HepG2 (cell line): ENCODE measurements around the gene AK6. TPM values are rescaled to one million over a fixed set of nuclear protein-coding genes. Genes with fewer than 3 reads are reported as not detected.

ENCODE experiments used
- ATAC-seq: fragments of 200-7000 bp; cut with Tn5 transposase; 3 replicates; pipeline ENCODE4 v1.9.1; 2020; ENCODE audit warnings: mild to moderate bottlenecking, moderate library complexity
- BruUV-seq: library from RNA; stranded (reverse); fragments of 400-500 nt; replicated peaks from 2 replicates; lab custom pipeline; 2021; lab: Mats Ljungman, UMichigan
- CTCF ChIA-PET: fragments of 300-600 bp; formaldehyde crosslinking; extraction: SDS; loops from one replicate; lab custom pipeline; 2021; ENCODE audit warnings: low total read pairs, inconsistent platforms, low intra/inter-chr PET ratio; lab: Yijun Ruan, JAX
- POLR2A ChIA-PET: fragments of 350-600 bp; sonication (Branson Sonifier 250); formaldehyde crosslinking; loops from one replicate; lab custom pipeline; 2020; ENCODE audit warnings: antibody characterized with exemption, inconsistent platforms; lab: Yijun Ruan, JAX
- DNase-seq: peaks from one replicate; pipeline ENCODE4 v3.0.0-alpha.2; 2015; ENCODE audit warnings: low spot score
- FAIRE-seq: peaks from 3 replicates; lab custom pipeline; 2011; peaks lifted over from hg19 to GRCh38; lab: Jason Lieb, UNC
- H2AFZ ChIP-seq: one replicate; pipeline ENCODE4 v1.6.1; 2011; ENCODE audit warnings: low read length, inconsistent platforms
- H3K27ac ChIP-seq: fragments of 300-600 bp; 3 replicates; pipeline ENCODE4 v1.8.0; 2011; ENCODE audit warnings: mixed run types, mild to moderate bottlenecking, mixed read lengths, low read length, inconsistent platforms; ENCODE audit not compliant: insufficient read depth; ENCODE audit errors: extremely low read length
- H3K27me3 ChIP-seq, 2 experiments: fragments of 200-600 bp in 1 of 2; 2 replicates in 1 of 2; 3 replicates in 1 of 2; pipeline versions ENCODE4 v1.6.0 to v1.8.0; 2011; ENCODE audit warnings: low read length in 2 of 2, mild to moderate bottlenecking in 2 of 2, moderate library complexity in 2 of 2, inconsistent platforms in 1 of 2; ENCODE audit not compliant: insufficient read depth in 2 of 2, control insufficient read depth in 1 of 2
- H3K36me3 ChIP-seq, 2 experiments: fragments of 200-600 bp in 1 of 2; replicated peaks in 1 of 2; 2 replicates in 1 of 2; 3 replicates in 1 of 2; pipeline versions ENCODE4 v1.5.1 to v1.8.0; 2011; ENCODE audit warnings: low read length in 2 of 2, inconsistent platforms in 1 of 2; ENCODE audit not compliant: insufficient read depth in 2 of 2, control insufficient read depth in 1 of 2
- H3K4me1 ChIP-seq: 2 replicates; pipeline ENCODE4 v1.5.1; 2012; ENCODE audit warnings: low read length, inconsistent platforms; ENCODE audit not compliant: insufficient read depth
- H3K4me2 ChIP-seq: 2 replicates; pipeline ENCODE4 v1.6.0; 2011; ENCODE audit warnings: low read depth, low read length, inconsistent platforms
- H3K4me3 ChIP-seq, 3 experiments: fragments of 200-600 bp in 1 of 3; sonication (generic), shearing (Covaris generic) in 1 of 3; replicated peaks in 1 of 3; 2 replicates each; pipeline ENCODE4 v1.5.1; 2011 to 2016; ENCODE audit warnings: low read length in 3 of 3, inconsistent platforms in 2 of 3, low read depth in 2 of 3, mild to moderate bottlenecking in 2 of 3, control low read depth in 1 of 3, mixed read lengths in 1 of 3; ENCODE audit not compliant: insufficient read depth in 1 of 3
- H3K79me2 ChIP-seq: one replicate; pipeline ENCODE4 v1.6.1; 2011; ENCODE audit warnings: low read length, inconsistent platforms; ENCODE audit not compliant: insufficient read depth
- H3K9ac ChIP-seq: 2 replicates; pipeline ENCODE4 v1.6.0; 2011; ENCODE audit warnings: mild to moderate bottlenecking, low read depth, low read length, inconsistent platforms; ENCODE audit not compliant: insufficient read depth
- H3K9me3 ChIP-seq: 2 replicates; pipeline ENCODE4 v1.5.1; 2012; ENCODE audit warnings: mild to moderate bottlenecking, low read length
- H4K20me1 ChIP-seq: 2 replicates; pipeline ENCODE4 v1.6.0; 2011; ENCODE audit warnings: inconsistent platforms, mild to moderate bottlenecking, low read length, moderate library complexity; ENCODE audit not compliant: insufficient read depth
- MXI1 ChIP-seq: IDR thresholded peaks from 3 replicates; pipeline ENCODE4 v1.6.1; 2012; ENCODE audit warnings: low read depth, low read length, inconsistent platforms, borderline replicate concordance
- SMC3 ChIP-seq: IDR thresholded peaks from 2 replicates; pipeline ENCODE4 v1.6.1; 2011; ENCODE audit warnings: low read length, improper control_type of control experiment
- ZNF264 ChIP-seq: sonication (generic); formaldehyde crosslinking; IDR thresholded peaks from 2 replicates; pipeline ENCODE4 v1.4.0; 2020; ENCODE audit warnings: missing genetic modification reagents
- ZNF350 ChIP-seq: sonication (generic); formaldehyde crosslinking; IDR thresholded peaks from 2 replicates; pipeline ENCODE4 v1.4.0; 2020; ENCODE audit warnings: mild to moderate bottlenecking, low read depth, missing genetic modification reagents, borderline replicate concordance
- ZNF512 ChIP-seq: sonication (generic); formaldehyde crosslinking; IDR thresholded peaks from 2 replicates; pipeline ENCODE4 v1.4.0; 2020; ENCODE audit warnings: mild to moderate bottlenecking, missing genetic modification reagents
- WGBS: methylation state at CpG from one replicate; pipeline ENCODE4 v1.1.6; 2017; ENCODE audit warnings: low lambda C conversion rate; 5-methylcytosine and 5-hydroxymethylcytosine counted together
- in situ Hi-C: cut with HindIII; loops from 2 replicates; pipeline ENCODE4 v1.10.0; 2017; ENCODE audit warnings: low pct_unique_long_range_greater_than_20kb; ENCODE audit not compliant: extremely low pct_ligation_motif_present
- intact Hi-C: fragments of 100-400 bp; cut with micrococcal nuclease; formaldehyde crosslinking; loops from one replicate; pipeline ENCODE4 v1.10.0; 2022; ENCODE audit not compliant: unreplicated experiment
- polyA plus RNA-seq, 8 experiments: library from polyadenylated mRNA; depleted of rRNA in 3 of 8; stranded (reverse) in 7 of 8; unstranded in 1 of 8; fragments of >200 nt; fragmentation: Illumina TruSeq in 4 of 8; extraction: Trizol in 4 of 8; gene quantifications; 2 replicates each; pipeline versions ENCODE4 v1.2.1 to v1.2.3, GENCODE V29; 2011 to 2016; ENCODE audit warnings: low read depth in 4 of 8, missing spikeins in 1 of 8, mixed read lengths in 1 of 8; ENCODE audit not compliant: insufficient read depth in 1 of 8
- total RNA-seq, 5 experiments: library from RNA; depleted of rRNA; stranded (reverse); fragments of >200 nt; fragmentation: Illumina TruSeq; extraction: Trizol; gene quantifications; 2 replicates each; pipeline ENCODE4 v1.2.3, GENCODE V29; 2016; ENCODE audit warnings: low read depth in 1 of 5
- TF ChIP-seq, protein P1 (sequence below): IDR thresholded peaks from 2 replicates; pipeline ENCODE4 v1.6.1; 2012; ENCODE audit warnings: inconsistent platforms
- TF ChIP-seq, protein P2 (sequence below): sonication (generic); formaldehyde crosslinking; IDR thresholded peaks from 2 replicates; pipeline ENCODE4 v1.4.0; 2020; ENCODE audit warnings: mild to moderate bottlenecking, missing genetic modification reagents, borderline replicate concordance

AK6 gene
- total and polyA plus RNA-seq, 2 of the 13 experiments (the other 11 are each of a cell fraction or from before 2014, with no cell fraction given) = 31.1 to 77.2 TPM

GRCh38 chr5:69341520-69342161 is 27.7 kb downstream of the AK6 start (continued):
- TF ChIP-seq ZNF350 (CRISPR knock-in tag) (no peak), ZNF264 (CRISPR knock-in tag) (no peak), SMC3 (no peak), ZNF512 (CRISPR knock-in tag) (no peak)
- TF ChIP-seq, protein P1, sequence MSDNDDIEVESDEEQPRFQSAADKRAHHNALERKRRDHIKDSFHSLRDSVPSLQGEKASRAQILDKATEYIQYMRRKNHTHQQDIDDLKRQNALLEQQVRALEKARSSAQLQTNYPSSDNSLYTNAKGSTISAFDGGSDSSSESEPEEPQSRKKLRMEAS = no peak

DNA sequence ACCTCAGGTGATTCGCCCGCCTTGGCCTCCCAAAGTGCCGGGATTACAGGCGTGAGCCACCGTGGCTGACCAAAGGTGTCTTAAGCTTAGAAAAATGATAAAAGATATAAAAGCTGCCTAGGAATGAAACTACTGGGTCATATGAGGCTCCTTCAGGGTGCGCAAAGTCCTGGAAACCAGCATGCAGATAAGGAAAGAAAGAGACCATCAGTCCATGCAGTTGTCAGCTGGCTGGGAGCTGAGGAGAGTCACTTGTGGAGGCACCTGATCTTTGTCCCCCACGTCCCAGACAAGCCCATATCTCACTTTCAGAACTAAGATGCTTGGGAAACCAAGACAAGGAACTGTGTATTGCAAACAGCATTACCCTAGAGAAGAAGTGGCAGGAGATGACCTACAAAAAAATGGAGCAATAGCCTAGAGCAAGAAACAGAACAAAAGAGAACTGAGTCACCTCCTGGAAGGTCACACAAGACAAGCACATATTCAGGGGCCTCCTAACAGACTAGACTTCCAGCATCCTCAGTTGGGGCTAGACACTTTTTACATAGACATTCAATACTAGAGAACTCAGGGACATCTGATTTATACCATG is 33.9 kb downstream of the AK6 start:
- Histone ChIP-seq H3K79me2 (no peaks in the 10 kb centered on the region), H3K27ac (no peak overlapping the region), H3K27me3 (no peaks in the 10 kb centered on the region; a peak in 1 of 5 replicates), H3K9ac (no peak overlapping the region), H3K4me2 (peak overlapping the region; percentile 67), H2AFZ (no peak overlapping the region), H3K9me3 (no peaks in the 10 kb centered on the region)
- WGBS = 73% methylated on average over 7 of the region's 7 CpGs
- FAIRE-seq (no peak), ATAC-seq (no peak)
- TF ChIP-seq MXI1 = no peak
- TF ChIP-seq, protein P2, sequence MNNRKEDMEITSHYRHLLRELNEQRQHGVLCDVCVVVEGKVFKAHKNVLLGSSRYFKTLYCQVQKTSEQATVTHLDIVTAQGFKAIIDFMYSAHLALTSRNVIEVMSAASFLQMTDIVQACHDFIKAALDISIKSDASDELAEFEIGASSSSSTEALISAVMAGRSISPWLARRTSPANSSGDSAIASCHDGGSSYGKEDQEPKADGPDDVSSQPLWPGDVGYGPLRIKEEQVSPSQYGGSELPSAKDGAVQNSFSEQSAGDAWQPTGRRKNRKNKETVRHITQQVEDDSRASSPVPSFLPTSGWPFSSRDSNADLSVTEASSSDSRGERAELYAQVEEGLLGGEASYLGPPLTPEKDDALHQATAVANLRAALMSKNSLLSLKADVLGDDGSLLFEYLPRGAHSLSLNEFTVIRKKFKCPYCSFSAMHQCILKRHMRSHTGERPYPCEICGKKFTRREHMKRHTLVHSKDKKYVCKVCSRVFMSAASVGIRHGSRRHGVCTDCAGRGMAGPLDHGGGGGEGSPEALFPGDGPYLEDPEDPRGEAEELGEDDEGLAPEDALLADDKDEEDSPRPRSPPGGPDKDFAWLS (CRISPR knock-in tag) = no peak
- TF ChIP-seq, all 625 proteins: peak for 0
- DNase-seq = no peak
- ChIA-PET POLR2A (interaction anchor here (0.7 to 3.5 kb wide), 6 partner anchors 10 to 242 kb away, joined by 3 to 27 read pairs (median 4); partner anchors contain the start of genes CCNB1, CDK7, RAD17 and SLC30A5), CTCF (interaction anchor here (1.2 to 1.8 kb wide), 2 partner anchors 70 to 292 kb away, joined by 4 to 7 read pairs; no protein-coding TSS in a partner anchor)
- H4K20me1 ChIP-seq = no peaks in the 10 kb centered on the region
- in situ Hi-C loops = loop anchor here (10.0 kb wide), 2 partner anchors 61 to 241 kb away; partner anchors contain the start of gene SLC30A5
- intact Hi-C loops = loop anchor here (1.0 to 2.0 kb wide), 2 partner anchors 69 to 243 kb away; no protein-coding TSS in a partner anchor
- no TSS peak for BruUV-seq
- H3K4me1 ChIP-seq = peaks cover 49% of the 10 kb centered on the region
- H3K36me3 ChIP-seq = no peaks in the 10 kb centered on the region
- H3K4me3 ChIP-seq = no peak overlapping the region
